CD4-positive, alpha-beta T cell (primary cell): ENCODE measurements around the gene ZC3H4. TPM values are rescaled to one million over a fixed set of nuclear protein-coding genes. Genes with fewer than 3 reads are reported as not detected.

Source experiments
- ATAC-seq: fragments of 200-7000 bp; cut with Tn5 transposase; one replicate; pipeline ENCODE4 v1.10.0; 2022; ENCODE audit warnings: mild to moderate bottlenecking; ENCODE audit not compliant: poor library complexity
- CTCF ChIA-PET: fragments of 350-600 bp; sonication (Branson Sonifier 250); formaldehyde crosslinking; loops from one replicate; lab custom pipeline; 2021; ENCODE audit warnings: antibody characterized with exemption, inconsistent platforms; lab: Charles Lee
- POLR2A ChIA-PET: fragments of 350-600 bp; sonication (Branson Sonifier 250); formaldehyde crosslinking; loops from one replicate; lab custom pipeline; 2021; ENCODE audit warnings: antibody characterized with exemption, inconsistent platforms; lab: Charles Lee
- DNase-seq, 14 experiments: peaks; one replicate each; pipeline ENCODE4 v3.0.0-alpha.2; 2013 to 2020; ENCODE audit warnings: mixed read lengths in 2 of 14
- H3K27ac ChIP-seq, 2 donors: one replicate each; pipeline versions ENCODE4 v1.5.1 to v1.7.0; 2013; ENCODE audit warnings: low read length in 2 of 2, low read depth in 1 of 2, mild to moderate bottlenecking in 1 of 2
- H3K27me3 ChIP-seq, 2 experiments: 1 replicate in 1 of 2; 2 replicates in 1 of 2; pipeline versions ENCODE4 v1.6.1 to v1.7.0; 2013; ENCODE audit warnings: low read length in 2 of 2, control low read depth in 1 of 2, mild to moderate bottlenecking in 1 of 2, moderate library complexity in 1 of 2; ENCODE audit not compliant: insufficient read depth in 2 of 2, control insufficient read depth in 1 of 2
- H3K36me3 ChIP-seq: one replicate; pipeline ENCODE4 v1.6.1; 2013; ENCODE audit warnings: low read length, control low read depth; ENCODE audit not compliant: insufficient read depth
- H3K4me1 ChIP-seq: one replicate; pipeline ENCODE4 v1.6.1; 2013; ENCODE audit warnings: low read length, control low read depth; ENCODE audit not compliant: insufficient read depth
- H3K4me3 ChIP-seq: one replicate; pipeline ENCODE4 v1.5.1; 2013; ENCODE audit warnings: mild to moderate bottlenecking, low read length, moderate library complexity
- H3K9me3 ChIP-seq, 2 experiments: 1 replicate in 1 of 2; 2 replicates in 1 of 2; pipeline versions ENCODE4 v1.6.1 to v1.7.0; 2013; ENCODE audit warnings: low read length in 2 of 2, mild to moderate bottlenecking in 2 of 2, control low read depth in 1 of 2, moderate library complexity in 1 of 2; ENCODE audit not compliant: control insufficient read depth in 1 of 2, insufficient read depth in 1 of 2
- H3K27ac Mint-ChIP-seq: one replicate; pipeline ENCODE4 v1.8.0; 2020; ENCODE audit warnings: mixed read lengths
- H3K27me3 Mint-ChIP-seq: one replicate; pipeline ENCODE4 v1.8.0; 2021; ENCODE audit warnings: mixed read lengths
- H3K36me3 Mint-ChIP-seq: one replicate; pipeline ENCODE4 v1.8.0; 2021; ENCODE audit warnings: low read depth, mixed read lengths
- H3K4me1 Mint-ChIP-seq: one replicate; pipeline ENCODE4 v1.8.0; 2021; ENCODE audit warnings: low read depth, mixed read lengths
- H3K4me3 Mint-ChIP-seq: one replicate; pipeline ENCODE4 v1.8.0; 2020; ENCODE audit warnings: mild to moderate bottlenecking, mixed read lengths
- H3K9me3 Mint-ChIP-seq: one replicate; pipeline ENCODE4 v1.8.0; 2020; ENCODE audit warnings: mixed read lengths
- CTCF ChIP-seq: fragments of 200-600 bp; IDR thresholded peaks from one replicate; pipeline ENCODE4 v1.8.0; 2022; ENCODE audit warnings: antibody characterized with exemption, mild to moderate bottlenecking
- intact Hi-C, 2 experiments: fragments of 100-400 bp; cut with DNase I in 1 of 2; cut with micrococcal nuclease in 1 of 2; formaldehyde crosslinking; loops; one replicate each; pipeline versions ENCODE4 v1.15.1 to v1.9.0; 2023 to 2025; cut with DNase I, micrococcal nuclease
- total RNA-seq, 174 experiments: library from RNA in 2 of 174; stranded (reverse) in 2 of 174; gene quantifications; one replicate each; pipeline ENCODE4 v1.2.3 and lab custom pipeline; 2021 to 2026

ZC3H4 gene
- total RNA-seq, 2 experiments from 2014 or later: 39.4 to 43.7 TPM

GRCh38 chr19:47135156-47135555 lies 21.6 kb upstream of the ZC3H4 start:
- H3K36me3 Mint-ChIP-seq: peaks cover 45% of the 10 kb centered on the region
- H3K27me3 ChIP-seq: no peaks in the 10 kb centered on the region
- H3K4me3 Mint-ChIP-seq: peak overlapping the region; percentile 54
- H3K9me3 Mint-ChIP-seq: no peaks in the 10 kb centered on the region
- no peak overlapping the region for H3K4me3 ChIP-seq
- H3K36me3 ChIP-seq: peaks cover 9% of the 10 kb centered on the region
- no peak for TF ChIP-seq CTCF
- CTCF ChIA-PET: interaction anchor here (1.1 kb wide), 1 partner anchor 109 kb away, joined by 4 read pairs; no protein-coding TSS in a partner anchor
- peaks cover 43% of the 10 kb centered on the region for H3K4me1 ChIP-seq
- intact Hi-C loops: no loop called here
- H3K27ac ChIP-seq: no peak overlapping the region
- H3K4me1 Mint-ChIP-seq: peaks cover 64% of the 10 kb centered on the region
- POLR2A ChIA-PET: interaction anchor here (1.3 kb wide), 1 partner anchor 22 kb away, joined by 6 read pairs; the partner anchor contains the start of gene ZC3H4
- H3K27ac Mint-ChIP-seq: peak overlapping the region; percentile 63
- H3K9me3 ChIP-seq: no peaks in the 10 kb centered on the region
- DNase-seq: no peak
- ATAC-seq: no peak
- H3K27me3 Mint-ChIP-seq: no peaks in the 10 kb centered on the region

- H3K36me3 Mint-ChIP-seq: peaks cover 45% of the 10 kb centered on the region
- Histone ChIP-seq H3K36me3 (peaks cover 9% of the 10 kb centered on the region), H3K27ac (no peak overlapping the region), H3K4me1 (peaks cover 46% of the 10 kb centered on the region), H3K4me3 (no peak overlapping the region), H3K27me3 (no peaks in the 10 kb centered on the region), H3K9me3 (no peaks in the 10 kb centered on the region)
- no peaks in the 10 kb centered on the region for H3K27me3 Mint-ChIP-seq
- TF ChIP-seq CTCF: no peak
- ChIA-PET POLR2A (interaction anchor here (1.3 kb wide), 1 partner anchor 21 kb away, joined by 6 read pairs; the partner anchor contains the start of gene ZC3H4), CTCF (interaction anchor here (1.1 kb wide), 1 partner anchor 109 kb away, joined by 4 read pairs; no protein-coding TSS in a partner anchor)
- no peaks in the 10 kb centered on the region for H3K9me3 Mint-ChIP-seq
- ATAC-seq (no peak), DNase-seq (no peak)
- peaks cover 64% of the 10 kb centered on the region for H3K4me1 Mint-ChIP-seq
- peak overlapping the region; percentile 63 for H3K27ac Mint-ChIP-seq
- peak overlapping the region; percentile 63 for H3K4me3 Mint-ChIP-seq
- intact Hi-C loops: loop anchor here in 1 of 2 experiments (5.0 kb wide), 1 partner anchor 113 kb away; no protein-coding TSS in a partner anchor
Observed at GRCh38 chr19:47134545-47134944, 21.0 kb upstream of the ZC3H4 start.

GRCh38 chr19:47133021-47133471 lies 19.5 kb upstream of the ZC3H4 start:
- no peak for DNase-seq
- H3K4me1 ChIP-seq: peaks cover 44% of the 10 kb centered on the region
- POLR2A ChIA-PET: interaction anchor here (0.6 to 3.2 kb wide), 3 partner anchors 21 to 568 kb away, joined by 3 to 45 read pairs (median 3); partner anchors contain the start of gene ZC3H4
- CTCF ChIA-PET: interaction anchor here (0.7 to 3.4 kb wide), 3 partner anchors 78 to 162 kb away, joined by 3 to 23 read pairs (median 4); no protein-coding TSS in a partner anchor
- H3K36me3 Mint-ChIP-seq: peaks cover 31% of the 10 kb centered on the region
- intact Hi-C loops: loop anchor here in 1 of 2 experiments (5.0 kb wide), 1 partner anchor 114 kb away; no protein-coding TSS in a partner anchor
- H3K9me3 Mint-ChIP-seq: no peaks in the 10 kb centered on the region
- peaks cover 9% of the 10 kb centered on the region for H3K36me3 ChIP-seq
- H3K27ac ChIP-seq: no peak overlapping the region
- H3K27ac Mint-ChIP-seq: no peak overlapping the region
- no peaks in the 10 kb centered on the region for H3K27me3 ChIP-seq
- H3K4me3 Mint-ChIP-seq: peak overlapping the region; percentile 49
- no peak for TF ChIP-seq CTCF
- ATAC-seq: no peak
- no peaks in the 10 kb centered on the region for H3K9me3 ChIP-seq
- H3K4me3 ChIP-seq: no peak overlapping the region
- H3K4me1 Mint-ChIP-seq: peaks cover 52% of the 10 kb centered on the region
- H3K27me3 Mint-ChIP-seq: no peaks in the 10 kb centered on the region
